Embryonic facial prominence (tissue), 1 donor: ENCODE measurements around the gene ANO7.

Experiments
- DNase-seq: peaks from one replicate; pipeline ENCODE4 v3.0.0-alpha.2; 2016; ENCODE audit errors: extremely low spot score

ANO7 gene

DNA sequence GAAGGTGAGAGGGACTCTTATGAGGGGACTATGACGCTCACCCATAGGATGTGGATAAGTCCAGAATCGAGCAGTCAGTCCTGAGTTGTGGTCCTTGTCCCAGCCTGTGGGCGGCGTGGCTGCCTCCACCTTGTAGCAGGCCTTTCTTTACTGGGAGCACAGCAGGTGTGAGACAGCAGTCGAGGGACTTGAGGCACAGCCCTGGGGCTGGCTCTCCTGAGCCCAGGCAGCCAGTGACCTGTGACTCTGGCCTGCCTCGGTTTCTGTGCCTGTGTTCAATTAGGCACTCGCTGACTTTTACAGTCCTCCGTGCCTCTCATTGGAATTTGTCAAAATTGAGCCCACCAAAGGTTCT is 30.0 kb upstream of the ANO7 start:
- no peak for DNase-seq

DNA sequence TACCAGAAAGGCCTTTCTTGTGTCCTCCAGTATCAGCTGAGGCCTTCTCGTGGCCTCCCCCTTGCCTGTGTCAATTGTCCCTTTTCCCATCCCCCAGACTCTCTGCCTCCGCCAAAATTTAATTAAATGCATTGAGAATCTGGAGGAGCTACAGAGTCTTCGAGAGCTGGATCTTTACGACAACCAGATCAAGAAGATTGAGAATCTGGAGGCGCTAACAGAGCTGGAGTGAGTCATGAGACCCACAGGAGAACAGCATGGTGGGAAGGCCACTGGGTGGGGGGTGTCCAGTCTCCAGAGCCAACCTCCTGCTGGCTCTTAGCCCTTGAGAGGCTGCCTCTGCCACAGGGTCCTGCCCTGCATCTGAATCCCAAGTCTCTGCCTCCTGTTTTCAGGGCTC is 29.4 kb upstream of the ANO7 start:
- no peak for DNase-seq

DNA sequence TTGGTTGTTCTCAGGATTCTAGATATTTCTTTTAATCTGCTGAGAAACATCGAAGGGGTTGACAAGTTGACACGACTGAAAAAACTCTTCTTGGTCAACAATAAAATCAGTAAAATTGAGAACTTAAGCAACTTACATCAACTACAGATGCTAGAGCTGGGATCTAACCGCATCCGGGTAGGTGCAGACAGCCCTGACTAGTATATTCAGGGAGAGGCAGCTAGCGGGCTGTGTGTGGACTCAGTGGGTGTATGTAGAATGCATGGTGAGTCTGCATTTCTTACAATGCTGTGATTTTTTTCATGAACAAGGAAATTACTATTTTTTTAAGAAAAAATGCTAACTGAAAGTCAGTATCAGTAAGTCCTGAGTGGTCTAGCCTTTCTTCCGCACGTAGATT is 28.2 kb upstream of the ANO7 start:
- DNase-seq = no peak

DNA sequence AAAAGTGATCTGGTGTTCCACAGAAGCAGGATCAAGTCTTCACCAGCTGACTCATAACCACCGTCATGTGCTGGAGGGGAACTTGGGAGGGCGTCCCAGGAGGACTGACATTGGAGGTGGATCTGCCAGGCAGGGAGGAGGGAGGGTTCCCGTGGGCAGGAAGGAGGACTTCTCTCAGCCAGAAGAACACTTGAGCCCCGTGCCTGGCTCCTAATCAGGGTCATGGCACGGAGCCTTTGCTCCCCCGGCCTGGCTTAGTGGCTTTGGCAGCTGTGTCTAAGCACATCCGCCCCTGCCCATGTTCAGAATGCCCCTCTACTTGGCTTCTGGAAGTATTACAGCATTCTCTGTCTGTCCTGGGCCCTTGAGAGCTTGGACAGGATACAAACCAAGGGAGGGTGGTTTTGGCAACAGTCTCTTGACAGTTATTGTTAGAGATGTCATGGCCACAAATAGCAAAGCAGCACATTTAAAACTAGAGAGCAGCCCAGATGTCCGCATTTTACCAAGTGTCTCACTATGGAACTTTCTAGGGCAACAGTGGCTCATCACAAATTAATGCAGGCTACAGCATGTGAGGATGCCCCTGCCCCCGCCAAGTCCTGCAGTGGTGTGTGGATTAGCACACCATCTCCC is 26.7 kb upstream of the ANO7 start:
- no peak for DNase-seq

DNA sequence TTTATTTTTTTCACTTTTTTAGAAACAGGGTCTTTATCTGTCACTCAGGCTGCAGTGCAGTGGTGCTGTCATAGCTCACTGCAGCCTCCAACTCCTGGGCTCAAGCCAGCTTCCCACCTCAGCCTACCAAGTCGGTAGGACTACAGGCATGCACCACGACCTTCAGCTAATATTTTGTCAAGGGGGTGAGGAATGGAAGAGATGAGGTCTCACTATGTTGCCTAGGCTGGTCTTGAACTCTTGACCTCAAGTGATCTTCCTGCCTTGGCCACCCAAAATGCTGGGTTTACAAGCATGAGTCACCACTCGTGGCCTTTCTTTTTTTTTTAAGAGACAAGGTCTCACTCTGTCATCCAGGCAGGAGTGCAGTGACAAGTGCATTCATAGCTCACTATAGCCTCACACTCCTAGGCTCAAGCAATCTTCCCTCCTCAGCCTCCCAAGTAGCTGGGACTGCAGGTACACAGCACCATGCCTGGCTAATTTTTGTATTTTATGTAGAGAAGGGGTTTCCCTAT is 24.8 kb upstream of the ANO7 start:
- DNase-seq = no peak

DNA sequence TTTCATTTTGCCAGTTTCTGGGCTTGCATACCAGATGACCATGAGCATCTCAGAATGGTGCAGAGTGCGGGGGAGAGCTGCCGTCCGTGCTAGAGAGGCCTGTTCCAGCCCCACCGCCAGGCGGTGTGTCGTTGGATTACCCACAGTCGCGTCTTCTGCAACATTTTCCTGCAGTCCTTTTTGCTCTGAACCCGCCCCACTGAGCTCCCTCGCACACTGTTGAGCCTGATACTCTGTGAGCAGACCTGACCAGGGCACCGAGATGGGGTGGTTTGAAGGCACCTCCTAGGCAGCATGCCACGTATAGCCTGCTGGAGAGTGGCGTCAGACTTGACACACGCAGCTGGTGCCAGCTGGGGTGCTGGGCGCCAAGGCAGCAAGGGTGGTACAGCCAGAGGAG is 20.1 kb upstream of the ANO7 start:
- DNase-seq = no peak

DNA sequence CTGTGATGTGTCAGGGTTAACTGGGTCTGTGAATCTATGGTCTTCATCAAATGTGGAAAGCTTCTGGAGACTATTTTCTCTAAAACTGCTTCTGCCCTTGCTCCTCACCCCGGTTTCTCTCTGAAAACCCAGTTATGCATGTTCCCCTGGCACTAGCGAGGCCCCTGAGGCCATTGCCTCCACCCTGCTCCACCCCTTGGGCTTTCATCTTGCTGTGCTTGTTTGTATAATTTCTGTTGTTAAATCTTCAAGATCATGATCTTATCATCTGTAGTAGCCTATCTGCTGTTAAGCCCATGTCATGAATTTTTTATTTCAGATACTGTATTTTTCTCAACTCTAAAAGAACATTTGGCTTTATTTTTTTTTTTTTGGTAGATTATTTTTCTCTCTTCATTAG is 14.9 kb upstream of the ANO7 start:
- no peak for DNase-seq

DNA sequence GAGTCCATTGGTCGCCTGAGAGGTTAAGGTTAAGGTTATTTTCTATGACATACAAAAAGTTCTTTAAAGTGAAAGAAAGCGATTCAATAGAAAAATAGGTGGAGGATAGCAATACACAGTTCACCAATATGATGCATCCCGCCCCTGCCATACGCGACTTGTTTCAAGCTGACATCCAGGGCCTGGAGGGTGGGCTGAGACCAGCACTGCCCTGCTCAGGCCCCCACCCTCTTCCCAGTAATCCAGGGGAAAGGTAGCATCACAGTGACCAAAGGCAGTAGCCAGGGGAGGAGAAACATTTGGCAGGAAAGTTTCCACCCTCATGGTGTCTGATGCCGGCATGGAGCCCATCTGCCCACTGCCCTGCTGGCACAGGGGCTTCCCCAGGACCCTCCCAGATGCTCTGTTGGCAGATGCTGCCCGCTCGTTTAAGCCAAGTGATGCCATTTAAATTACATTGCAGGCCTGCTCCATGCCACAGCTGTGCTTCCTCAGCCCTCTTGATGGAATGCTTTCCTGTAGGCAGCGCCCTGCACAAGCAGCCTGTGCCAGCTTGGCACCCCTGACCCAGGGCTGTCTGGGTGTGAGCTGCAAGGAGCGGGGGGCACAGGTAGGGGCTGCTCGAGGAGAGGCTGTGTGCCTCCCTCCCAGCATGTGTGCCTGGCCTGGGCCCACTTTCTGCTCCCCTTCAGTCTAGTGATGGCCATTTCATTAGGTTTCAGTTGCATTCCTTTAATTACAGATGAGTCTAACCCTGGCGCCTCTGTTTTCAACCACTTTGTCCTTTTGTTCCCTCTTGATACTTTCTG is 10.7 kb upstream of the ANO7 start:
- no peak for DNase-seq

DNA sequence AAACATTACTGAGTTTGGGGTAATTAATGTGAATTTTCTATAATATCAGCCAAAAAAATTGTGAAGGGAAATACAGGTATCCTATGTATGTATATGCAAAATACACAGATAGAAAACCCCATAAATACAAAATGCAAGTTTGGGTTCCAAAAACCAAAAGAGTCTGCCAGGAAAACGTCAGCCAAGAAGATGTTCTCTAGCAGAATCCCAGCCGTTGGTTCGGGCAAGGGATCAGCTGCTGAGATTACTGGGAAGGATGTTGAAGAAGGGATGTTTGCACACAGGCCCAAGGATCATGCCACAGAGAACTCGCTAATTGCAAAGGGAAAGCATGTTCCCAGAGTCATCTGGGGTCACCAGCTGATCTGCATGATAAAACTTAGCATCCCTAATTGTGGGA is 9.5 kb upstream of the ANO7 start:
- no peak for DNase-seq

DNA sequence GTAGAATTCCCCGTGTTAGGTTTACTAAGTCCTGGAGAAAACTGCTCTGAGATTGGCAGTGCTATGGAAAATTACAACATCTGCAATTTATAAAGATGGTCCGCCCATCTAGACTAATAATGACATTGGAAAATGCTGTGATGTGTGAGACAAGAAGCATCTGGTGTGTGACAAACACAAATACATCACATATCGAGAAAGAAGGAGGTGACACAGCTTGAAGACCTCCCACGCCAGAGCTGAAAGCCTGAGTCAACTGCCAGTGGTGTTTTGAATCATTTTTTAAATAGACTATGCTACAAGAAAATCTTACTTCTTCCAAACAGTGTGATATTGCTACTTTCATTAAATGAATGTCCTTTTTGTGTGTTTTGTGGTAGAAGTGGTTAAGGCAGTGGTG is 8.6 kb upstream of the ANO7 start:
- DNase-seq = no peak

DNA sequence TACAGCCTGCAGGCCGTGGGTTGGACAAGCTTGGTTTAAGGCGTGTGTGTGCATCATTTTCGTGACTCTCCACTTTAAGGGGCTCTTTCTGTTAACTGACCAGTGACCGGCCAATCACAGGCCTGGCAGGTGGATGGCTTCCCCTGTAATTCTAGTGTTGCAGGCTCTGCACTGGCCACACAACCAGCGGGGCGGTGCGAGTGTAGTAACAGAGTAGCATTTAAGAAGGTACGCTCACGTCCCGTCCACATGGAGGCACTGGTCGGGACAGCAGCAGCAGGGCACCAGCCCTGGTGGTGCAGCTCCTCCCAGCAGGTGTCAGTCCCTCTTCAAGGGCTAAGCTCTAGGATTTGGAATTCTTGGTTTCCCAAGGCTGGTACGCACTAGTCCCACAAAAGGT is 8.0 kb upstream of the ANO7 start:
- DNase-seq = no peak

DNA sequence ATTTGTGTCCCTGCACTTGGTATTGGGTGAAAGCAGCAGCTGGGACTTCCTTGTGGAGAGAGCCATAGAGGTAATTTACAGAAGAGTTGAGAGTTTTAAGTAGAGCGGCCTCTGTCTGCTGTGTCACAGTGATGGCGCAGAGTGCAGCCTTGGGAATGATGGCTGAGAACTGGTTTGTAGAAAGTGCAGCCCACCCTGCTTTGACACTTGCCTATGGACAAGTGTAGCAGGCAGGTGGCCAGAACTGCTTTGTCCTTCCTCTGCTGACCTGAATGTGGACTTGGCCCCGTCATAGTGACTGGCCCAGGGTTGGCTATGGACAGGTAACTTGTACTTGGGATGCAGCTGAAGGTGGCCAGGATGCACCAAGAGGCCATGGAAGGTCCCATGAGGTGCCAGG is 6.4 kb upstream of the ANO7 start:
- DNase-seq = no peak

DNA sequence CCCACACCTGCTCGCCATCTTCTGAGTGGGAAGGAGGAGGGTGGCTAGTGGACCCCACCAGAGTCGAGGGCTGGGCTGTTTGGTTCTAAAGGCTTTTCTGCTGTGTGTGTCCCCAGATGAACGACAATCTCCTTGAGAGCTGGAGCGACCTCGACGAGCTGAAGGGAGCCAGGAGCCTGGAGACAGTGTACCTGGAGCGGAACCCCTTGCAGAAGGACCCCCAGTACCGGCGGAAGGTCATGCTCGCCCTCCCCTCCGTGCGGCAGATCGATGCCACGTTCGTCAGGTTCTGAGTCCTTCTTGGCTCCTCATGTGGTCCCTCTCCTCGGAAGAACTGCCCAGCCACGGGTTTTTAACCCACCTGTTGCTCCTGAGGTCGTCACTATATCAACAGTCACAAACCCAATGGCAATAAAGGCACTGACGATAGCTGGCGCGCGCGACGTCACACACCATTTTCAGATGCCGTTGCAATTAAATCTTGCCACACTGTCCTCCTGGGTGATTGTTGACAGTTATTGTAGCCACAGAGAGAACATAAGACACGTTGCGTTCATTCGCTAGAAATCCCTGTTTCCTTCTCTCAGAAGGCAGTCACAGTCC is 5.8 kb upstream of the ANO7 start:
- no peak for DNase-seq

DNA sequence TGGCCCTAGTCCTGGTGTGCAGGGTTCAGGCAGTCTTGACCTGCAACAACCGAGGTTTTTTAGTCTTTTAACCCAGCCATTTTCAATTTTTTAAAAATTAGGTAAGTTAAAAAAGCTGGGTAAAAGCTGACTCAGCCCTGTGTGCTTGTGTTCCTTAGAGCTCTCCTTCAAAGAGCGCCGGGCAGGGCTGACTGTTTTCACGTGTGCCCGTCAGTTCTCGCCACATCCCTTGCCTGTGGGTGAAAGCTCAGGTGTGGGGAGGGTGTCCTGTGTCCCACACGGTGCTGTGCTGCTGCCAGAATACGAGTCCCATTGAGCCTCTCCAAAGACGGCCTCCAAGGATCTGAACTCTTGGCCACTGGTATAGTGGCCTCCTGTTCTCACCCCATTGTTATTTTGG is 5.3 kb upstream of the ANO7 start:
- DNase-seq = no peak

DNA sequence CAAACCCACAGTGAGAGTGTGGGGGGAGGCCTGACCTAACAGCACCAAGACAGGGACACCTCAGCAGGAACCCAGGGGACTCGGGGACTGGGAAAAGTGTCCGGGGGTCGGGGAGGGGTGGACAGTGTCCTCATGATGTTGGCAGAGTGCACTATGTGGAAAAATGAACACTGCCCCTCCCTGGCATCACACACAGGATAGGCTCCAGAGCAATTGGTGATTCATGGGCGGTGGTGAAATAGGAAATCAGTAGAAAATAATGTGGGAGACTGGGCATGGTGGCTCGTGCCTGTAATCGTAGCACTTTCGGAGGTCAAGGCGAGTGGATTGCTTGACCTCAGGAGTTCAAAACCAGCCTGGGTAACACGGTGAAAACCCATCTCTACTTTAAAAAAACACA is 3.6 kb upstream of the ANO7 start:
- no peak for DNase-seq

DNA sequence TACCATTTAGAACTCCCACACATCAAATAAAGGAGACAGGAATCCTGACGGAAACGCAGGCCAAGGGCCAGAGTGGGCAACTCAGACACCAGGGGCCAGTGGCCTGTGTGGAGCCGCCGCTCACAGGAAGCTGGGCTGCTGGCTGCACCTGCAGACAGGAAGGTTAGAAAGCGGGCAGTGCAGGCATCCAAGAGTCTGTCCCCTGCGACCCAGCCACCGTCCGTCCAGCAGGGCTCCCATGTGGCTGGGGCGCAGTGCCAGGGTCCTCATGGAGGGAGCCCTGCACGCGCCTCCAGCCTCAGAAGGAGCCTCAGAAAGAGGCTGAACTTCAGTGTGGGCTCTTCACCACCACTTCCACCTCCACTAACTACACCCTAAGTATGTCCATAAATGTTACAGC is 2.5 kb upstream of the ANO7 start:
- DNase-seq = no peak

DNA sequence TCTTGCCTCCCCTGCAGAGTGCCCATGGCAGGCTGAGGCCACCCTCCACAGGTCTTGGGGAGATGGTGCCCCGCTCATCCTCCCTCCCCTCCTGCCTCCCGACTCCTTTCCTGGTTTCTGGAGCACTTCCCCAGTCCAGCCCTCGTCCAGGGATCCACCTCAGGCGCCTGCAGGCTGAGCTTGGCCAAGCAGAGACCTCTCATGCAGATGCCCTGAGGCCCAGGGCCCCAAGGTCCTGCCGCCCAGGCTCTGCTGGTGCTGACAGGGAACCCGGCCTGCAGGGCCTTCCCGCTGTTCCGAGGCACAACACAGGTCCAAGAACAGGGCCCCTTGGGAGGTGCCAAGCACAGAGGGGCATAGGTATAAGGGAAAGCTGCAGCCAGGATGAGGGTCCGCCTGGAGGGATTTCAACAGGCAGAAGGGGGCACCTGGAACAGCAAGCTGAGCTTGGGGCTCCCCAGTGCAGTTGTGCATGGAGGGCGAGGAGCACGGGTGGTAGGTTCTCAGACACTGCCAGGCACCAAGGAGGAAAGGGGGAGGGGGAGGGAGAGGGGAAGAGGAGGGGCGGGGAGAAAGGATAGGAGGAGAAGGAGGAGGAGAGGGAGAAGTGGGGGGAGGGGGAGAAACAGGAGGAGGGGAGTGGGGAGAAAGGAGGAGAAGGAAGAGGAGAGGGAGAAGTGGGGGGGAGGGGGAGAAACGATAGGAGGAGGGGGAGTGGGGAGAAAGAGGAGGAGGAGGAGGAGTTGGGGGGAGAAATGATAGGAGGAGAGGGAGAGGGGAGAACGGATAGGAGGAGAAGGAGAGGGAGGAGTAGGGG is 1.2 kb upstream of the ANO7 start:
- peak; percentile 29 for DNase-seq

DNA sequence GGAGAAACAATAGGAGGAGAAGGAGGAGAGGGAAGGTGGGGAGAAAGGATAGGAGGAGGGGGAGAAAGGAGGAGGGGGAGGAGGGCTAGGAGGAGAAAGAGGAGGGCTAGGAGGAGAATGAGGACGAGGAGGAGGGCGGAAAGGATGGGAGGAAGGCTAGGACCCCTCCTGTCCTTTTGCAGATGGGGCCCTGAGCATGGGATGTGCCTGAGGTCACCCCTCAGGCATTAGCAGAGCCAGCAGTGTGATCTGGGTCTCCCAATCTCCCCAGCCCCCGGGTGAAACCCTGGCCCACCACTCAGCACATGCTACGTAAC is 601 bp upstream of the ANO7 start:
- DNase-seq = no peak

DNA sequence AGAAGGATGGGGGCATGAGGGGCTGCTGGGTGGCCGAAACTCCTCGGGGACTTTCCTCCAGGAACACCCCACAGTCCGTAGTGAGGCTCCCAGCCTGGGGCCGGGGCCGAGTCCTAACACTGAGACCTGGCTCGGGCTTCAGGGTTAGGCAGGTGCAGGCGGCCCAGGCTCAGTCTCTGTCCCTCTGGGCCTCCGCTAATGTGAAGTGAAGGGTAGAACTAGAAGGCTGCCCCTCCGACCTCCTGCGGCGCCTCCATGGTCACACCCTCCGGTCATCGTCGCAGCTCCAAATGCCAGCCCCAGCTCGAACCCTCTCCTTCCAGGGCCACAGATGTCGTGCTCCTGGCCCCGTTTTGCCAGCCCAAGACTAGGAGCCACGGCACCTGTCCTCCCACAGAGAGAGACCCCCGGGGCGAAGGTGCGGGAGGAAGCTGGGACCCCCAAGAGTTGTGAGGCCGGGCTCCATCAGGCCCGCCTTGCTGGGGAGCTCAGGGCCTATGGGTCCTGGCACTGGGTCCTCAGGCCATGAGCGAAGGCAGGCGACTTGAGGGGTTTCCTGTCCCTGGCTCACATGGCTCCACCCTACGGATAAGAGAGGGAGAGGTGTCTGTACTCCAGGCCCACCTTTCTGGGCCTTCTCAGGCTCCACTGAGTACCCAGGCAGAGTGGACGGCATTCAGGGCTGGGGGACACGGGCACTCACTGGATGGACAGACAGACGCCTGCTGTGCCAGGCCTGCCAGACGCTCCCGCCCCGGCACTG is 797 bp downstream of the ANO7 start:
- no peak for DNase-seq

DNA sequence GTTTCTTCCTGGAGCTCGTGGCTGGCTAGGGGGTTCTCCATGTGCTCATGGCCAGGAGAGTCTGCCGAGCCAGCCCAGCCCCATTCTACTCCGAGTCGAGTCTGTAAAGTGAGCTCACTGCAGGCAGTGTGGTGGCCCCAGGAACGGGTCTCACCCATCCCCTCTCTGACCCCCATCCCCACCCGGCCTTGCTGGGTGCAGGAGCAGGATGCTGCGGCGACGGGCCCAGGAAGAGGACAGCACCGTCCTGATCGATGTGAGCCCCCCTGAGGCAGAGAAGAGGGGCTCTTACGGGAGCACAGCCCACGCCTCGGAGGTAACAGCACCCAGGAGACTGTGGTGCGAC is 1.4 kb downstream of the ANO7 start:
- no peak for DNase-seq

DNA sequence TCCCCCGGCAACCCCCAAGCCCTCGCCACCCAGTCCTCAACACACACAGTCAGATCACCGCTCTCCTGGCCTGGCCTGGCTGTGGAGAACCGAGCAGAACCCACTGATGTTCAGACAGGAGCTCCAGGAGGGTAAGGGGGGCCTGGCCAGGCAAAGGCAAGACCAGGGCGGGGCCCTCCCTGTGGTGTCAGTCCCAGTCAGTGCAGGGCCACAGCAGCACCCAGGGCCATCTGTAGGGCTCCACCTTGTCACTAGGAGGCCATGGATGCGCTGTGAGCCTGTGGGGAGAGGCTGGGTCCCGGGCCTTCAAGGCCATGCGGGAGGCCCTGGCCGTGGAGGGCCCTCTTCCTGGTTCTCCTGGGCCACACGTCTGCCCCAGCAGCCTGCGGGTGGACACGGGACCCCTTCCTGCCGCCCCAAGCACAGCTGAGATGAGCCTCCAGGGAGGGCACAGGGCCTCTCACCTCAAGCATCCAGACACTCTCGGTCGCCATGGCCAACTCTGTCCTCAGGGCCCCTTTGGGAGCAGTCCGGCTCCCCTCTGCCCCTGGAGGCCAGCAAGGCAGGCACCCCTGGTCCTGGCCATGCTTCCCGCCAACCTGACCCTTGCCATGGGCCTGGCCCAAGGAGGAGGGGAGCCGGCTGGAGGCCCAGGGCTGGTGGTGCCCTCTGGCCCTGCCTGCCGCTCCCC is 2.0 kb downstream of the ANO7 start:
- no peak for DNase-seq
